Fibroblast of villous mesenchyme (primary cell): ENCODE data around the gene RASSF7. TPM values are rescaled to one million over a fixed set of nuclear protein-coding genes. Genes with fewer than 3 reads are reported as not detected.

Experiments used
- DNase-seq: peaks from one replicate; pipeline ENCODE4 v3.0.0-alpha.2; 2010; ENCODE audit warnings: low read depth
- H3K4me3 ChIP-seq: 2 replicates; pipeline ENCODE4 v1.5.1; 2011; ENCODE audit warnings: low read depth, mild to moderate bottlenecking, low read length
- total RNA-seq: library from RNA; depleted of rRNA; stranded (reverse); fragments of >200 nt; gene quantifications from 2 replicates; pipeline ENCODE4 v1.2.3, GENCODE V29; 2012
- TF ChIP-seq, protein P1 (sequence below): IDR thresholded peaks from 2 replicates; pipeline ENCODE4 v1.5.1; 2012; ENCODE audit warnings: low read depth, mild to moderate bottlenecking, low read length; ENCODE audit not compliant: insufficient read depth

The RASSF7 gene
- total RNA-seq, 1 donor: 15.5 TPM

DNA sequence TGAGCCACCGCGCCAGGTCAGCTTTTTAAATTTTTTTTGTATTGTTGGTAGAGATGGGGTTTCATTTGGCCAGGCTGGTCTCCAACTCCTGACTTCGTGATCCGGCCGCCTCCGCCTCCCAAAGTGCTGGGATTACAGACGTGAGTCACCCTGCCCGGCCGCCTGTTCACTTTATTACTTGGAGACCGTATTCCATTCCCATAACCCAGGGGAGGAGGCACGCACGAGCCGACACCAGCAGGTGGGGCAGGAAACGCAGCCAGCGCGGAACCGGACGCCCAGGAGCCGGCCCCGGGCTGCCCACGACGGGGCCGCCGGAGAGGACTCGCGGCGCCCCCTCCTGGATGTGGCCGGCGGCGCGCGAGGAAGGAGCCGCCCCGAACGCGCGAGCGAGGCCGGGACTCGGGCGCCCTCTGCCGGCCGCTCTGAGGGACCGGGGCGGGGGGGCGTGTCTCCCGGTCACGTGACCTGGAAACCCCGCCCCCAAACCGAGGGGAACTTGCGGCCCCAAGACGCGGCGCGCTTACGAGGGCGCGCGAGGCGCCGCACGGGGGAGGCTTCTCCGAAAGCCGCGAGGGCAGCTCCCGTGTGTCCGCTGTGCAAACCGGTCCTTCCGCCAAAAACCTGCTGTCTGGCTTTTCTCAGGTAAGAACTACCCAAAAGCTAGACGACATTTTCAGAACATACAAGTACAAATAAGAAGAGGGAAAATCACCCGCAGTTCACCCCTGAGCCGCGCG is 42.1 kb upstream of the RASSF7 start:
- TF ChIP-seq, protein P1, sequence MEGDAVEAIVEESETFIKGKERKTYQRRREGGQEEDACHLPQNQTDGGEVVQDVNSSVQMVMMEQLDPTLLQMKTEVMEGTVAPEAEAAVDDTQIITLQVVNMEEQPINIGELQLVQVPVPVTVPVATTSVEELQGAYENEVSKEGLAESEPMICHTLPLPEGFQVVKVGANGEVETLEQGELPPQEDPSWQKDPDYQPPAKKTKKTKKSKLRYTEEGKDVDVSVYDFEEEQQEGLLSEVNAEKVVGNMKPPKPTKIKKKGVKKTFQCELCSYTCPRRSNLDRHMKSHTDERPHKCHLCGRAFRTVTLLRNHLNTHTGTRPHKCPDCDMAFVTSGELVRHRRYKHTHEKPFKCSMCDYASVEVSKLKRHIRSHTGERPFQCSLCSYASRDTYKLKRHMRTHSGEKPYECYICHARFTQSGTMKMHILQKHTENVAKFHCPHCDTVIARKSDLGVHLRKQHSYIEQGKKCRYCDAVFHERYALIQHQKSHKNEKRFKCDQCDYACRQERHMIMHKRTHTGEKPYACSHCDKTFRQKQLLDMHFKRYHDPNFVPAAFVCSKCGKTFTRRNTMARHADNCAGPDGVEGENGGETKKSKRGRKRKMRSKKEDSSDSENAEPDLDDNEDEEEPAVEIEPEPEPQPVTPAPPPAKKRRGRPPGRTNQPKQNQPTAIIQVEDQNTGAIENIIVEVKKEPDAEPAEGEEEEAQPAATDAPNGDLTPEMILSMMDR: peak; percentile 82
- H3K4me3 ChIP-seq: peak overlapping the region; percentile 55
- peak; percentile 98 for DNase-seq

DNA sequence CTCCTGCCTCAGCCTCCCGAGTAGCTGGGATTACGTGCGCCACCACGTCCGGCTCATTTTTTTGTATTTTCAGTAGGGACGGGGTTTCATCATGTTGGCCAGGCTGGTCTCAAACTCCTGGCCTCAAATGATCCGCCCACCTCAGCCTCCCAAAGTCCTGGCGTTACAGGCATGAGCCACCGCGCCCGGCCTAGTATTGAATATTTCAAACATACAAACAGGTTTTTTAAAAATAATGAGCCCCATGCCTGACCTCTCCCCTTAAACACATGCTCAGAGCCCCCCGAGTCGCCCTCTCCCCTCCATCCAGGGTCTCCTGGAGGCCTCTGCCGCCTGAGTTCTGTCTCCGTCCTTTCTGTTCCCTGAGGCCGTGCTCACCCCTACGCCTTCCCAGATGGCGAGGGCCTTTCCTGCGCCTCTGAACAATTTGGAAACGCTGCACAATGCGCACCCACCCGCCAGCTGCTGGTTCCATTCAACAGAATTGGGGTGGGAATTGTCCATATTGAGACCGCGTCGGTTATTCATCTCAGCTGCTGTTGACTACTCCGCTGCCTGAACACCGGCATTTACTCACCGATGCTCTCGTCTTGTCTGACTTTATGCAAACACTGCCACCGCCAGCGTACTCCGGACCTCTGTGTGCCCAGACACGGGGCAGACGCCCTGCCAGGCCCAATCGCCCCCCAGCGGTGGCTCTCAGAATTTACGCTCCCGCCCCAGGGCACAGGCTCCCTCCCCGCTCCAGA is 40.2 kb upstream of the RASSF7 start:
- TF ChIP-seq, protein P1: peak; percentile 27
- no peak overlapping the region for H3K4me3 ChIP-seq
- no peak for DNase-seq

DNA sequence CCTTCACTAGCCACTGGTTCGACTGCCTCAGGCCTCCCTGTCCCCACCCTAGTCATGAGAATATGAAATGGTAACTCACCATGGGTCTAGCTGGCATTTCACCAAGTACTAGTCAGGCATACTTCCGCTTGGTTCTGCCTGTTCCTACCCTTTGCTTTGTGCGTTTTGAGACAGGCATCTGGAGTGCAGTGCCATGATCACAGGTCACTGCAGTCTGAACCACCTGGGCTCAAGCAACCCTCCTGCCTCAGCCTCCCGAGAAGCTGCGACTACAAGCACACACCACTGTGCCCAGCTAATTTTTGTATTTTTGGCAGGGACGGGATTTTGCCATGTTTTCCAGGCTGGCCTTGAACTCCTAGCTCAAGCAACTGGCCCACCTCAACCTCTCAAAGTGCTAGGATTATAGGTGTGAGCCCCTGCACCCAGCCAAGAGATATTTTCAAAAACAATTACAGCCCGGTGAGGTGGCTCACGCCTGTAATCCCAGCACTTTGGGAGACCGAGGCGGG is 39.5 kb upstream of the RASSF7 start:
- H3K4me3 ChIP-seq: no peak overlapping the region
- TF ChIP-seq, protein P1: no peak
- DNase-seq: no peak

GRCh38 chr11:526192-526591 is 34.6 kb upstream of the RASSF7 start:
- peak overlapping the region; percentile 2 for H3K4me3 ChIP-seq
- no peak for DNase-seq
- TF ChIP-seq, protein P1: no peak

DNA sequence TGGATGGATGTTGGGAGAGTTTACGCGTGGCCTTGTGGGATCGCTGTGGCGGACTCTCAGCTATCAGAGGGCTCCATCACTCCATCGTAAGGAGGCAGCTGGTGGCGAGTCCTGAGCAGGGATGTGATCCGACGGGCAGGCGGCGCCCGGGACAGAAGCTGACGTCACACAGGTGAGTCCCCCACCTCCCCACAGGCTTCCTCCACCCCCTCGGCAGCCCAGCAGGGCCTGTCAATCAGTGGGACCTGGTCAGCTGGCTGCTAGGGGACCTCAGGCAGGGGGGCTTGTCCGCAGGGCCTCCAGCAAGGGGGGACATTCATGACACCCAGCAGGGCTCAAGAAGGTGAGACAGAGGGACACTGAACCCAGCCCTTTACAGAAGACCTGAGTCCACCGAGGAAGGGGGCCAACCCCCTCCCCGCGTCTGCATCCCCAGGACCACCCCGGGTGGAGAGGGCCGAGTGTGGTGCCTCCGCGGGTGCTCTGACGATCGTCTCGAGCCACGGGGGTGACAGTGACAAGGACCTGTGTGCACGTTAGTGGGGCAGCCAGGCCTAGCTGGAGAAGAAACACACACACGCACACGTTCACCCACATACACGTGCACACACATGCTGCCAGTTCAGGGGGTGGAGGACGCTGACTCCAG is 32.5 kb upstream of the RASSF7 start:
- DNase-seq: no peak
- H3K4me3 ChIP-seq: no peak overlapping the region
- TF ChIP-seq, protein P1: no peak

DNA sequence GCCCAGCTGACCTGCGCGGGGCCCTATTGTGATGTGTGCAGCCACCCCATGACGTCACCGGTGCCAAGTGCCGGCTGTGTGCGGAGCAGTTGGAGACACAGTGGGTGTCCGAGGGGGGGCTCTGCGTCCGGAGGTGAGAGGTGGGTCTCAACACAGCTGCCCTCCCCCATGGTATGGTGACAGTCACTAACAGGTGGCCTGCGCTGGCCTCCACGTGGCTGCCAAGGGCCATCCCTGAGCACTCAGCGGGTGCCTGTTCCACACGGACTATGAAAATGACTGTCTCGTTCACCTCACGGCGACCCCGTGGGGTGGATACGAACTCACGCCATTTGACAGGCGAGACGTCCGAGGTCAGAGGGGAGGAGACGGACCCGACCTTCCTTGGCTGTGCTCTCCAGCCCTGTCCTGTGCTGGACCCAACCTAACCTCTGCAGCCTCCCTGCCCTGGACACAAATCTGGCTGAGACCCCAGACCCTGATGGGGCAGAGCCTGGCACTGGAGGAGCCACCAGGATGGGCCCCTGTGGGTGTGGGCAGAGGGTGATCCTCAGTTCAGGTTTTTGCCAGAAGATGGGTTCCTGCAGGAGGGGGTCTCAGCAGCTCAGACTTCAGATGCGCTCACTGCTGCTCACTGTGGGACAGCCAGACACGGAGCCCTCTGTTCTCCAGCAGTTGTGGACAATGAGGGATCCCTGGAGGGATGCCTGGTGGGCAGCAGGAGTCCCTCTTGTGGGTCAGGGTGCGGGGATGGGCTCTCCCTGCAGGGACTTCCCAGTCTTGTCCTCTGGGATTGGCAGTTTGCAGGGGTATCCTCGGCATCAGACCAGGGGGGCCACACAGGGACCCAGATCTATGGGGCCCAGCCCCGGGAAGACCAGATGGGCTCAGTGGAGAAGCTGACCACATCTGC is 31.7 kb upstream of the RASSF7 start:
- TF ChIP-seq, protein P1: no peak

More for the DNA sequence above, 31.7 kb upstream of the RASSF7 start:
- no peak for DNase-seq
- no peak overlapping the region for H3K4me3 ChIP-seq
